ENCODE data around the gene RARA.

RARA gene

DNA sequence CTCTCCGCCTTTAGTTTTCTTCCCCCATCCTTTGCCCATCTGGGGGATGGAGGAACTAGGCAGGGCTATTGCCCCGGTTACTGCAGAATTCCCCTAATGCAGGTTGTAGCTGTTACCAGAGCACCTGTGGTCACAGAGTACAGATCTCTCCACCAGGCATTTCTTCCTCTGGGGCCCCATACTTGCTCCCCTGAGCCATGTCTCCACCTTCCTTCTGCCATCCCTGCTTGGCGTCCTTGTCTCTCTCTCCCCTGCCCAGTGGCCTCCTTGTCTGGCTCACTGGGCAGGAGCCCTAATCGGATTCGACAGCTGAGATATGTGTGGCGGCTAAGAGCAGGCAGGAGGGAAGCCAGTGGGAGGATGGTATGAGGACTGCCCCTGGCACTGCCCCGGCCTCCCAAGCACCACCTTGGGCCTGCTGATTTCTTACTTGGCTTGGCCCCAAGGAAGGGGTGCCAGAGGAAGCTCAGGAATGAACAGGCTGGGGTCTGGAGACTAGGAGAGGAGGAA, 2.0 kb downstream of the RARA start:
- H3K9ac ChIP-seq (ENCODE audit: low read length): no peak overlapping the region
- DNase-seq (ENCODE audit: low read depth): peak; percentile 86
- no peaks in the 10 kb centered on the region for H3K9me3 ChIP-seq (ENCODE audit: control insufficient read depth, low read length)
- no peaks in the 10 kb centered on the region for H3K36me3 ChIP-seq (ENCODE audit: control insufficient read depth, insufficient read depth, low read length, severe bottlenecking)
- H3K4me3 ChIP-seq (ENCODE audit: low read length): no peak overlapping the region
- peaks cover 85% of the 10 kb centered on the region for H3K4me1 ChIP-seq (ENCODE audit: control insufficient read depth, insufficient read depth, low read length)
- no peaks in the 10 kb centered on the region for H3K27me3 ChIP-seq (replicated peaks; ENCODE audit: control insufficient read depth, insufficient read depth, low read length)

DNA sequence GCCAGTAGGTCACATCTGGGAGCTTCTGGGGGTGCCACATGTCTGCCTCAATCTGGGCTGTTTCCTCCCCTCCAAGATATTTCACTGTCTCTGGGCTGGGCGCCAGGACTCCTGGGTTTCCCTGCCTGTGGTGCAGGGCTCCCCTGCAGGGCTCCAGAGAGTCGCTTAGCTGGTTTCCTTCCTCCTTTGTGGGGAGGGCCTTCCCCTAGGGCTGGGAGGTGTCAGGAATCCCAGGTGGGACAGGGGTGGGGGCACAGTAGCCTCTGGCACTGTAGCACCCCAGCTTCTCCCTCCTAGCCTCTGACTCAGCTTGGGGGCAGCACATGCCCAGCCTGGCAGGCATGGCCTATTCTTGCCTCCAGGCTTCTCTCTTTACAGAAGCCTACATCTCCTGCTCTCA, 2.6 kb downstream of the RARA start:
- peak; percentile 75 for DNase-seq (ENCODE audit: low read depth)
- Histone ChIP-seq H3K27me3 (replicated peaks; ENCODE audit: control insufficient read depth, insufficient read depth, low read length) (no peaks in the 10 kb centered on the region), H3K4me3 (ENCODE audit: low read length) (no peak overlapping the region), H3K4me1 (ENCODE audit: control insufficient read depth, insufficient read depth, low read length) (peaks cover 86% of the 10 kb centered on the region), H3K9ac (ENCODE audit: low read length) (no peak overlapping the region), H3K9me3 (ENCODE audit: control insufficient read depth, low read length) (no peaks in the 10 kb centered on the region), H3K36me3 (ENCODE audit: control insufficient read depth, insufficient read depth, low read length, severe bottlenecking) (no peaks in the 10 kb centered on the region)

DNA sequence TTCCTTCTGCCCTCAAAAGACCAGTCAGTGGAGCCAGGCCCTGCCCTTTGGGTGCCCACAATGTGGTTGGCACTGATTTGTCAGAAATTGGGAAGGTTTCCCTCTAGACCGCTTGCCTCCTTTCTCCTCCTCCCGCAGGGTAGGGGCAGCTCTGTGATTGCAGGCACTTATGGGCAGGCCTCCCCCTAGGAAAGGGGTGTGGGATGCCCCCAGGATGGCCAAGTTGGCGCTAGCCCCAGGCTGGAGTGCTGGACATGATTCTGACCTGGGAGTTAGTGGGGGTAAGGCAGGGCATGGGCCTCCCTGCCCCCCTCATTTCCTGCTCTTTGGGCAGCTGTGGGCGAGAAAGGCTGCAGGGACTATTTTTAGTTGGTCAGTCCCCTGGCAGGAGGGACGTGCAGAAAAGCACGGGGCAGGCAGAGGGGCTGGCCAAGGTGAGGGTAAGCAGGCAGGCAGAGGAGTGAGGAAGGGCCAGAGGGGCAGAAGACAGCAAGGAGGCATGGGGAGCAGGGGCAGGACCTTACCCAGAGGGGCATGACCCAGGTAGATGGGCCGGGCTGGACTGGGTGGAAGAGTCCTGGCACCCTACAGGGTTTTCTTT, 3.3 kb downstream of the RARA start:
- H3K4me3 ChIP-seq (ENCODE audit: low read length): no peak overlapping the region
- H3K27me3 ChIP-seq (replicated peaks; ENCODE audit: control insufficient read depth, insufficient read depth, low read length): no peaks in the 10 kb centered on the region
- H3K36me3 ChIP-seq (ENCODE audit: control insufficient read depth, insufficient read depth, low read length, severe bottlenecking): no peaks in the 10 kb centered on the region
- H3K9me3 ChIP-seq (ENCODE audit: control insufficient read depth, low read length): no peaks in the 10 kb centered on the region
- H3K9ac ChIP-seq (ENCODE audit: low read length): no peak overlapping the region
- H3K4me1 ChIP-seq (ENCODE audit: control insufficient read depth, insufficient read depth, low read length): peaks cover 86% of the 10 kb centered on the region
- no peak for DNase-seq (ENCODE audit: low read depth)

DNA sequence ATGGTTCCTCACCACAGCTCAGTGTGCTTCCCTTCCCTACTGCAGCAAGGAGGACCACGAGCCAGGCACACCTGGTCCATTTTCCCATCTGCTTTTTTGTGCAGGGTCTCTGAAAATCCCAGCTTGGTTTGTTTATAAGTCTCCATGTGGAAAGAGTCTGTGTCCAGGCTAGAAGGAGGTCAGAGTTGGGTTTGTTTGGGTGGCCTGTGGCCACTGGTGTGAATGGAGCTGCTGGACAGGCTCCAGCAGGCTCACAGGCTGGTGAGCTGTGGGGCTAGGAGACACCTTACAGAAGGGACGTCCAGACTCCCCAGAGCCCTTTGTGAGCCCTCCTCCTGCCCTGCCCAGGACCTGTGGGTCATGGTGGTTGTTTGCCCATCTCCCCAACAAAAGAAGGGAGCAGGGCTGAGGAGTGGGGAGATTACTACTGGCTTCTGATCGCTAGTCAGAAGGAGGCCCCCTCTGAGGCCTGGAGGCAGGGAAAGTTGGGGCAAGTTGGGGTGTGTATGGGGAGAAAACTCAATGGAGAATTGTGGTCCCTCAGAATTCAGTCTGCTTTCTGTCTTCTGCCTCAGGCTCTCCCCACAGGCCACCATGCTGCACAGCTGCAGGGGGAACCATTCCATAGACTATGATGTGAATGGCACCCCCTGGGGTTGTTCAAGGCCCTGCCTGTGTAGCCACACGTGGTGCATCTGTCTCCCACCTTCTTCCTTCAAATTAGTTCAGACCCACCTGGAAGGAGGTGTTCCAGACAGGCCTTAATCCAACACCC, 4.1 kb downstream of the RARA start:
- H3K9ac ChIP-seq (ENCODE audit: low read length): no peak overlapping the region
- peaks cover 84% of the 10 kb centered on the region for H3K4me1 ChIP-seq (ENCODE audit: control insufficient read depth, insufficient read depth, low read length)
- no peak overlapping the region for H3K4me3 ChIP-seq (ENCODE audit: low read length)
- H3K9me3 ChIP-seq (ENCODE audit: control insufficient read depth, low read length): no peaks in the 10 kb centered on the region
- no peak for DNase-seq (ENCODE audit: low read depth)
- no peaks in the 10 kb centered on the region for H3K36me3 ChIP-seq (ENCODE audit: control insufficient read depth, insufficient read depth, low read length, severe bottlenecking)
- no peaks in the 10 kb centered on the region for H3K27me3 ChIP-seq (replicated peaks; ENCODE audit: control insufficient read depth, insufficient read depth, low read length)

GRCh38 chr17:40313668-40314583, 4.9 kb downstream of the RARA start:
- H3K4me1 ChIP-seq (ENCODE audit: control insufficient read depth, insufficient read depth, low read length): peaks cover 76% of the 10 kb centered on the region
- H3K9me3 ChIP-seq (ENCODE audit: control insufficient read depth, low read length): no peaks in the 10 kb centered on the region
- no peak overlapping the region for H3K9ac ChIP-seq (ENCODE audit: low read length)
- no peak for DNase-seq (ENCODE audit: low read depth)
- H3K36me3 ChIP-seq (ENCODE audit: control insufficient read depth, insufficient read depth, low read length, severe bottlenecking): no peaks in the 10 kb centered on the region
- no peak overlapping the region for H3K4me3 ChIP-seq (ENCODE audit: low read length)
- no peaks in the 10 kb centered on the region for H3K27me3 ChIP-seq (replicated peaks; ENCODE audit: control insufficient read depth, insufficient read depth, low read length)

GRCh38 chr17:40314584-40314956, 5.6 kb downstream of the RARA start:
- Histone ChIP-seq H3K36me3 (ENCODE audit: control insufficient read depth, insufficient read depth, low read length, severe bottlenecking) (no peaks in the 10 kb centered on the region), H3K27me3 (replicated peaks; ENCODE audit: control insufficient read depth, insufficient read depth, low read length) (no peaks in the 10 kb centered on the region), H3K4me1 (ENCODE audit: control insufficient read depth, insufficient read depth, low read length) (peaks cover 69% of the 10 kb centered on the region), H3K9me3 (ENCODE audit: control insufficient read depth, low read length) (no peaks in the 10 kb centered on the region), H3K9ac (ENCODE audit: low read length) (no peak overlapping the region), H3K4me3 (ENCODE audit: low read length) (no peak overlapping the region)
- peak; percentile 83 for DNase-seq (ENCODE audit: low read depth)

DNA sequence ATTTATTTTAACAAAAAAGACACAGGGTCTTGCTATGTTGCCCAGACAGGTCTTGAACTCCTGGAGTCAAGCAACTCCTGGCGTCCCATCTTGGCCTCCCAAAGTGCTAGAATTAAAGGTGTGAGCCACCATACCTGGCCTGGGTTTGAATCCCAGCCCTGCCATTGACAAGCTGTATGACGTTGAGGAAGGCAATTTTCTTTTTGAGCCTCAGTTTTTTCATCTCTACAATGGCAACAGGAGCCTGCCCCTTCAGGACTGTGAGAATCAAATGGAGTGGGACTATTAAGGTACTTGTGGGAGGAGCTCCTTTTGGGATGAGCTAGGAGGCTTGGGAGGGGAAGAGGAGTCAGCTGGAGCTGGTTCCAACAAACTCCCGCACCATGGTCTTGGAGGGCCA, 6.2 kb downstream of the RARA start:
- no peak overlapping the region for H3K9ac ChIP-seq (ENCODE audit: low read length)
- no peak overlapping the region for H3K4me3 ChIP-seq (ENCODE audit: low read length)
- H3K27me3 ChIP-seq (replicated peaks; ENCODE audit: control insufficient read depth, insufficient read depth, low read length): no peaks in the 10 kb centered on the region
- no peak for DNase-seq (ENCODE audit: low read depth)
- no peaks in the 10 kb centered on the region for H3K9me3 ChIP-seq (ENCODE audit: control insufficient read depth, low read length)
- H3K36me3 ChIP-seq (ENCODE audit: control insufficient read depth, insufficient read depth, low read length, severe bottlenecking): no peaks in the 10 kb centered on the region
- peaks cover 69% of the 10 kb centered on the region for H3K4me1 ChIP-seq (ENCODE audit: control insufficient read depth, insufficient read depth, low read length)

DNA sequence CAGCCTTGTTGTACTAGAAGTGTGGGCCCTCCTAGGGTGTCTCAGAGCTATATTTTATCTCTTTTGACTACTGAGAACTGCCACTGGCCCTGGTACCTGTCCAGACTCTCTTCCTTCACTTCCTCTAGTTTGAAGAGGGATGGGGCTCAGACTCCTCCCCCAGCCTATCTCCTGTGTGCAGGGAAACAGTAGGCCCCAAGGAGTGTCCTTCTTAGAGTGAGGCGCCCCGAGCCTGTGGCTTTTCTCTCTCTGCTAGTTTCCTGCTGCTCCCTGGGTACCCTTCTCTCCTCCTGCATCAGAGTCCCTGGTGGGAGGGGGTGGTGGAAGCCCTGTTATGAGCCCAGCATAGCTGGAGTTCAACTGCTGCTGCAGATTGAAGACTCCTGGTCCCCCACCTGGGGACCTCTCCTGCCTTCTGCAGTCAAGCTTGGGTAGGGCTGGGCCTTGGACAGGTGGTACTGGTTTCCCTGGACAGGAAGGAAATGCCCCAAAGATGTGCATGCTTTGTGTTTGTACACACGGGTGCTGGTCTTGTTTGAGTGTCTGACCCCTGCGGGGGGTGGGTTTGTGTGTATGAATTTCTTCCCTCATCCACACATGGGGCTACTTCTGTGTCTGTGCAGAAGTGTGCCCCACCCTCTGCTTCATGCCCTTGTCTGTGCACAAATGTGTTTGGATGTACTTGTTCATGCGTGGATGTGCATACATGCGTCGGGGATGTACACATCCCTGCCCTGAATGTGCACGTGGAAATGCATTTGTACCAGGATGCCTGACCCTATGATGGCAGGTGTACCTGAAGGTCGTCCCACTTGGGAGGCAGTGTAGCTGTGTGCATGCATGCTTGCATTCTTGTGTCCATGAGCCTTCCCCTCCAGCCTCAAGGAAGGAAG, 6.9 kb downstream of the RARA start:
- H3K27me3 ChIP-seq (replicated peaks; ENCODE audit: control insufficient read depth, insufficient read depth, low read length): no peaks in the 10 kb centered on the region
- H3K9me3 ChIP-seq (ENCODE audit: control insufficient read depth, low read length): no peaks in the 10 kb centered on the region
- H3K36me3 ChIP-seq (ENCODE audit: control insufficient read depth, insufficient read depth, low read length, severe bottlenecking): no peaks in the 10 kb centered on the region
- peak overlapping the region; percentile 94 for H3K4me3 ChIP-seq (ENCODE audit: low read length)
- H3K4me1 ChIP-seq (ENCODE audit: control insufficient read depth, insufficient read depth, low read length): peaks cover 70% of the 10 kb centered on the region
- DNase-seq (ENCODE audit: low read depth): no peak
- H3K9ac ChIP-seq (ENCODE audit: low read length): peak overlapping the region; percentile 47

GRCh38 chr17:40316571-40317344, 7.8 kb downstream of the RARA start:
- H3K4me1 ChIP-seq (ENCODE audit: control insufficient read depth, insufficient read depth, low read length): peaks cover 70% of the 10 kb centered on the region
- H3K9me3 ChIP-seq (ENCODE audit: control insufficient read depth, low read length): no peaks in the 10 kb centered on the region
- peak overlapping the region; percentile 94 for H3K4me3 ChIP-seq (ENCODE audit: low read length)
- H3K27me3 ChIP-seq (replicated peaks; ENCODE audit: control insufficient read depth, insufficient read depth, low read length): no peaks in the 10 kb centered on the region
- peak overlapping the region; percentile 91 for H3K9ac ChIP-seq (ENCODE audit: low read length)
- peak; percentile 85 for DNase-seq (ENCODE audit: low read depth)
- H3K36me3 ChIP-seq (ENCODE audit: control insufficient read depth, insufficient read depth, low read length, severe bottlenecking): no peaks in the 10 kb centered on the region

DNA sequence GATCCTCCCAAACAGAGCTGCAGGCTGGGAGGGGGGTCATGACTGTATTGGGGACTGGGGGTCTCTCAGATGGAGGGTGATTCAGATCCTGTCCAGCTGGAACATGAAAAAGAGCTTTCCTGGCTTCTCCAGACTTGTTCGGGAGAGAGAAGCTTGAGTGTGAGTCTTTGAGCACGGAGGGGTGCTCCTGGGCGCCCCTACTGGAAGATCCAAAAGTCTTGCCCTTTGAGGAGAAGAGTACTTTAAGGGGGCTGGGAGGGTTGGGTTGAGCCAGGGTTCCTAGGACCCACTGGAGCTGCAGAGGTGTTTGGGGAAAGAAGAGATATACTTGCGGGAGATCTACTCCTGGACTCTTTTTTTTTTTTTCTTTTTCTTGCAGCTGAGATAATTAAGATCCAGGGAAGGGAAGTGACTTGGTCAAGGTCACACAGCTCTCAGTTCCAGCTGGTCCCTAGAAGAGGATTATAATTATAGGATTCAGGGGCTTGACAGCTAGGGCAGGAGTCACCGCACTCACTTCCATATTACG, 8.4 kb downstream of the RARA start:
- no peaks in the 10 kb centered on the region for H3K36me3 ChIP-seq (ENCODE audit: control insufficient read depth, insufficient read depth, low read length, severe bottlenecking)
- no peaks in the 10 kb centered on the region for H3K9me3 ChIP-seq (ENCODE audit: control insufficient read depth, low read length)
- peak overlapping the region; percentile 91 for H3K9ac ChIP-seq (ENCODE audit: low read length)
- H3K4me3 ChIP-seq (ENCODE audit: low read length): peak overlapping the region; percentile 94
- H3K27me3 ChIP-seq (replicated peaks; ENCODE audit: control insufficient read depth, insufficient read depth, low read length): no peaks in the 10 kb centered on the region
- peak; percentile 86 for DNase-seq (ENCODE audit: low read depth)
- H3K4me1 ChIP-seq (ENCODE audit: control insufficient read depth, insufficient read depth, low read length): peaks cover 70% of the 10 kb centered on the region

Measured in adipocyte (in vitro differentiated cells).